GF-D8 (cell line): ENCODE results near the gene GDPD5.

Experiments
- DNase-seq: peaks from one replicate; lab custom pipeline; 2025; lab: John Stamatoyannopoulos, UW

GDPD5 gene

DNA sequence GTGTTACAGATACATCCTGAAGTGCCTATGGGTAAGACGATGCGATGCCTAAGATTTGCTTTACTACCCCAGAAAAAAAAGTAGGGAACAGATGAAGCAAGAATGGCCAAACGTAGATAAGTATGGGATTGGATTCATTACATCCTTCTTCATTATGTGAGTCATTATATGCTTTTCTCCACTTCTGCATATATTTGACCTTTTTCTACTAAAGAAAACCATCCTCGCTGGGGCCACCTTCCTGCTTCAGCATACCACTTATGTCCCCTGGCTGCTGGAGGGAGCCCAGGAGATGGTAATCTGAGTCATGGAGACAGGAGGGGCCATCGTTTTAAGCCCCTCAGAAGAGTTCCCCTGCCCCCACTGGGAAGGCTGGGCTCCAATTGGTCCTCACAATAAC lies 78.3 kb downstream of the GDPD5 start:
- no peak for DNase-seq

DNA sequence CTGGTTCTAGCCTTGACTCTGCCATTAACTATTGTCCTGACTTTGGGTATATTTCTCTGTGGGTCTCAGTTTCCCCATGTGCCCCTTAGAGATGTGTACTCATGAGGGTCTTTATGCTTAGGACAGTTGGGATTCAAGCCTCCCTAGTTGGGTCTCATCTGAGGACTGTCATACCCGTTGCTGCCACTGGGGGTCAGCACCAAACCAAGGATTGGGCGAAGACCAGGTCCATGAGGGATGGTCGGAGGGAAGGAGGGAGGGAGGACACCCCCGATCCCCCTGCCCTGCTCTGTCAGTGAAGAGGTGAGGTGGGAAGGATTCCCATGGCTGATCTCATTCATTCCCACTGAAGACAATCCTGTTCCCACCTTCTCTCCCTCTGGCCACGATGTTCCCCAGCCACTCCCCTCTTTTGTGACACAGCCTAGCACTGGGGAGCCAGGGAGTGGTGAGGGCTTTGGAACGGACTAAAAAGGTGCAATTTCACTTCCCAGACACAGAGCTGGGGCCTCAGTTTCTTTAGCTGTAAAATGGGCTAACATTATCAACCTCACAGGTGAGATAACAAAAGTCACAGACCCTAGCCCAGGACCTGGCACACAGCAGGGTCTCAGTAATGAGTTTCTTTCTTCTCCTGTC lies 80.3 kb downstream of the GDPD5 start:
- DNase-seq: no peak

DNA sequence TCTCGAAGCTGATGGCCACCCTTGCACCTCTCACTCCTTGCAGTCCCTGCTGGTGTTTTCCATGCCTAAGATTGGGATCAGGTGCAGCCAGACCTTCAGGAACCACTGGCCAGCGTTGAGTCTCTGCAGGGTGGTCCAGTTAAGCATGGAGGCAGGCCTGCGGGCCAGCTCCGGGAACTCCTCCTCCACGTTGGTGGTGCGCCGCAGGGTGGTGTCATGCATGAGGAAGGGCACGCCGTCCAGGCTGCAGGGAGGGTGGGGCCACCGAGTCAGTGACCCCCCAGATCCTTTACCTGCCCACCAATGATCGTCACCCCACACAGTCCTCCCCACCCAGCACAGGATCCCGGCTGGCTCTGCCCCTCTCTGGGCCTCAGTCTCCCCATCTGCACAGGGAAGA lies 82.7 kb downstream of the GDPD5 start:
- no peak for DNase-seq

DNA sequence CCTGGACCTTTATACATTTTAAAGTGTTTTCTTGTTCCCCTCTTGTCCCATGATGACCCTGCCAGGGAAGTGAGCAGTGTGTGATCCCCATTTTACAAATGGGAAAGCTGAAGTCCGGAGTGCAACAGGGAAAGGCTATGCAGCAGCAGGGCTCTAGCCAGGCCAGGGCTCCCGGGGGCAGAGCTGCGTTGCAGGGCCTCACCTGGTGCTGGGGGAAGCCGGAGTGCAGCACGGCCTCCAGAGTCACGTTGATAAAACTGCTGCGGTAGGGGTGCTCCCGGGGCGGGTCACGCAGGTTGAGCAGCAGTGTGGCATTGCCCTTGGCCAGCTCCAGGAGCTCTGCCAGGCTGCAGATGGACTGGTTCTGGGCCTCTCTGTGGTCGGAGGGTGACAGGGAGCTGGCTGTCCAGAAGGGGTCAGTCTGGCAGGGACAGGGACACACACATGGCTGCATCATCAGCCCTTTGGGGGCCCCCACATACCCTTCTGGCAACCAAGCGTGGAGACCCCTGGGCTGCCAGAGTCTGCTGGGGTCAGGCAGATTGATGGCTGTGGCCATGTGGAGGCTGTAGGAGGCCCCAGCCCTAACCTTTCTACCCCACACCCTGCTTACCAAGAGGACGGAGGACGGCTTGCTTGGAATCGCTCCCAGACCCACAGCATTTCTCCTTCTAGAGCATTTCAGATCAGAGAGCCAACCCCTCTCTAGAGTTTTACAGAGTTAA lies 83.4 kb downstream of the GDPD5 start:
- no peak for DNase-seq

DNA sequence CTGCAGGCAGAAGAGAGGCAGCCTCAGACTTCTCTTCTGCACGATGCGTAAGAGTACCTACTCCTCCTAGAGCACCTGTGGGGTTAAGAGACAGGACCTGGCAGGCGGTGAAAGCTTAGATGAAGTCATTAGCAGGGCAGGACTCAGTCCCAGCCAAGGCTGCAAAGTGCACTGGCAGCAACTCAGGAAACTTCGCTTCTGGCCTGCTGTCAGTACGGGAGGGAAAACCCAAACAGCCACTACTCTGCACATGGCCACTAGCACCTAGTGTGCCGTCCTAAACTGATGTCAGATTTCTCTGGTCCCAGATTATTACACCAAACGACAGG lies 84.0 kb downstream of the GDPD5 start:
- DNase-seq: no peak

DNA sequence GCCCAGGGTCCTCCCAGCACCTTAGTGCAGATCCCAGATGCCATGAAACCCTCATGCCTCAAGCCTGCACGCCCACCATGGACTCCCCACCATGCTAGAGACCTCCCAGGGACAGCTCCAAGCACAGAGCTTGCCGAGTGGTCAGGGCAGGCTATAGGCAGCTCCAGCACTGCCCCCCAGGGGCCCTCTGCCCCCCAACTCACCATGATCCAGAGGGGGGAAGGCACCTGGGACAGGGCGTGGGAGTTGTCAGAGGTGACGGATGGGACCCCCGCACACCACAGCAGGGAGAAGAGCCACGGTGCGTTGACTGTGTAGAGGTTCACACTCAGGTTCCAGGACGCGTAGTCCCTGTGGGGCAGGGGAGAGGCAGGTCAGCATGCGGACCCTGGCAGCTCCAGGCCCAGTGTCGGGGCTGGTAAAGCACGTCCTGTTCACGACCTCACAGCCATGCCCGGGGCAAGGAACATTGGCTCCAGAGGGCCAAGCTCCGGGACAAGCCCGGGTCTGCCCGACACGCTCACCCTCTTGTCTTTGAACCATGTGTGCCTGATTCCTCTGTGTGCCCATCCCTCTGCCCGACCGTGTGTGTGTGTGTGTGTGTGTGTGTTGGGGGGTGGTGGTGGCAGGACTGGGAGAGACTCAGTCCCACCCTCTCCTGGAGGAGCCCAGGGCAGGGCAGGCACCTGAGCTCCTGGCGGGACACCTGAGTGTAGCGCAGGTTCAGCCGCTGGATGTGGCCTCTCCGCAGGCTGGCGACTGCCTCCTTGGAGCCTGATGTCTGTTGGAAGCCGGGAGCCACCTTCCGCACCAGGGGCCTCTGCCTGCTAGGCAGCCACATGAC lies 84.6 kb downstream of the GDPD5 start:
- no peak for DNase-seq

DNA sequence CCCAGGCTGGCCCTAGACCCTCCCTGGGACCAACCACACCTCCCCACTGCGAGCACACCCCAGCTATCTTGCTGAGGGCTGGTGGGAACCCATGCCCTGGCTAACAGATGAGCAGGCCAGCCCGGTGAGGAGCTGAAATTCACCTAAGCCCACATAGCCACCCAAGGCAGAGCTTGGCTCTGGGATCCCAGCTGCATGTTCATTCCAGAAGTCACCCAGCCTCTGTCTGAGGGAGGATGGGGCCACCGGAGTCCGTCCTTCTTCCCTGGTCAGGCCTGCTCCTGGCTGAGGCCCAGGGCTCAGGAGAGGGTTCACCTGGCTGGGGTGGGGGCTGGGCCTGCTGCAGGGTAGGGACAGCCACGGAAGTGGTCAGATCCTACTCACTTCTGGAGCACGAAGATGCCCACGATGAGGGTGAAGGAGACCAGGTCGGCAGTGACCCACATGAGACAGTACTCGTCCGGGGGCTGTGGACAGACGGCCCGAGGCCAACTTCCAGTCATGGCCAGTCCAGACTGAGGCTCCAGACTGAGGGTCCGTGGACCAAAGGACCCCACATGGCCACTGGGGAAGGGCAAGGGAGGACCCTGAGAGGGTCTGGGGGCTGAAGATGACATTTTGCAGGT lies 86.1 kb downstream of the GDPD5 start:
- DNase-seq: no peak

DNA sequence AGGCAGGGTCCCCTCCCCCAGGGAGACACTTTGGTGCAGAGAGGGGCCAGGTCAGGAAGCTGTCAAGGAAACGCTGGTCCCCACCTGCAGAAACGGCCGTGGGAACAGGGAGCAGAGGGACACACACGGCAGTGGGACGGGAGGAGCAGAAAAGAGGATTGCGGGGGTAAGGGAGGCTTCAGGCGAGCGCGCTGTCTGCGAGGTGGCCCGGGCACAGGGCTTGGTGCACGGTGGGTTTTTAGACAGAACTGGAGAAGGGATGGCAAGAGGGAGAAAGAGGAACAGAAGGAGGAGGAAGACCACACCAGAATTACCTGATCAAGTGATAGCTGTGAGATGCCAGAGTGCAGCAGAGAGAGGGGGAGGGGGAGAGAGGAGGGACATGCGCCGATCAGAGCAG lies 86.7 kb downstream of the GDPD5 start:
- no peak for DNase-seq

DNA sequence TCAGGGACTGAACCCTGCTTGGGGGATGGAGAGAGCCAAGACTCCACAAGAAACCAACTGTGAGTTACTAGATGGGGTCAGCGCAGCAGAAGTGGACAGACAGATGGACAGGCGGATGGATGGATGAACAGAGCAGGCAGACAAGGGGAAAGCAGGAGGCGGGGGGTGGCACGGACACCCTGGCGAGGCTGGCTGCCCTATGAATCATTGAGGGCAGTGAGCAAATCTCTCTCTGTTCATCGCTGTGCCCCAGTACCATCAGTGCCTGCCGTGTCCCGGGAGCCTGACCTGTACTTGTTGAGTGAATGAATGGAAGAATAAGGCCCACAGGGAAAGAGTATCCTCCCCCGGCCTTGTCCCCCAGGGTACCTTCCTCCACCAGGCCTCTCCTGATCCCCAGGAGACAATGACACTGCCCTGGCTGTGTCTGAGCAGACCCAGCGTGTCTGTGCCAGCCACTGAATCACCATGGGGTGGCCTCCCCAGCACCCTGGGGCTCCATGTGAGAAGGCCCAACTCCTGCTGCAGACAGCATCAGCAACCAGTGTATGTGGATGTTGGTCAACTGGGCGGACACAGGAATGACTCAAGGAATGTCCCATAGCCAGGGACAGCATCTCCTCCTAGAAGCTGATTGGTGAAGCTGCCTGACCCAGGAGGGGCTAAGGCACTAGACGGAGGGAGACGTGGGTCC lies 87.6 kb downstream of the GDPD5 start:
- DNase-seq: no peak

DNA sequence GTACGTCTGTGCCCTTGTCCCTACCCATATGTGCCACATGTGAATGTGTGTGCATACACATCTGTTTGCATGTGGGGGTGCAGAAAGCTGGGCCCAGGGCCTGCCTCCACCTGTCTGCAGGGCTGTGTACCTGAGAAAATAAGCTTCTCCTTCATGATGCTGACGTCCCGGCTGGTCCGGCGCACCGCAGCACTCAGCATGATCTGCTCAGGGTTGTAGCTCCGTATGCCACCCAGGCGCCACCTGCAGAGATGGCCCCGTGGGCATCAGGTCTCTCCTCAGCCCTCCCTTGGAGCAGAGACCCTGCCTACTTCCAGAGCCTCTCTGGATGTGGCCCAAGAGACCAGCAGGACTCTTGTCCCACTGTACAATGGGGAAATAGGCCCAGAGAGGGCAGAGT lies 88.9 kb downstream of the GDPD5 start:
- DNase-seq: no peak

DNA sequence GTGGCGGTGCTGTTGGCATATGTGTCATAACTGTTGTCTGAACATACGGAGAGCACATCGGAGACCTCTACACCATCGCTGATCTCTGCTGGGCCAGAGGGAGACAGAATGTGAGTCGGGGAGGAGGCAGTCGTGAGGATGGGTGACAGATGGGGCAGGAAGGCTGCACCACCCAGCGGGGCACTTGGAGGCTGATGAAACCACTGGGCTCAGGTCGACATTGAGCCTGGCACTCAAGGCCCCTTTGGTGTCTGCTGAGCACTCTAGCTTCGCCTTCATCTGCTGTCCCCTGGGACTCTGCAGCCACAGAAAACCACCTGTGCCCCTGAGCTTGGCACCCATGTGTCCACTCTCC lies 90.2 kb downstream of the GDPD5 start:
- DNase-seq: no peak

DNA sequence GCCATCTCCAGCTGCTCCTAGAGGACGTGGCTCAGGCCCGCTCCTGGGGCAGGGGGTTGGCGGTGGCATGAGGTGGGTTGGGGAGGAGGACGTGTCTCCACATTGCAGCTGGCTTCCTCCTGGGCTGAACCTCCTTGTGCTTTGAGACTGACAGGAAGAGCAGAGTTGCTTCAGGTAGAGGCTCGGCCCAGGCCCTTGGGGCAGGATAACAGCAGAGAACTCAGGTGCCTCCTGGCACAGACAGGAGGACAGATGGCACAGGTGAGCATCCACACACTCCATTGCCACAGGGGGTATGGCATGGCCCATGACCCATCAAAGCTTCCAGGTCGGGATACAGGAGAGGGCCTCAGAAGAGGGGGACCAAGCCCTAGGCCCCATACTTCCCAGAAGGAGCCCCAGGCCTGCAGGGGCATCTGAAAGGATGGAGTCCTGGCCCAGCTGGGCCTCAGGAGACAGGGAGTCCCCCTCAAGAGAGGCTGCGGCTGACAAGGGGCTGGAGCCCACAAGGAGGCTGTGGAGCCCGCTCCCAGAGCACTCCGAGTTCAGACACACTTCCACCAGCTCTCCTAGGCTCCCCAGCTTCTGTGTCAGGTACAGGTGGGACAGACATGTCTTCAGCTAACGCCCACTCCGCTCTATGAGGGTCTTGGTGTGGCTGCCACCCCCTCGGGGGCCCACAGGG lies 90.7 kb downstream of the GDPD5 start:
- DNase-seq: no peak

DNA sequence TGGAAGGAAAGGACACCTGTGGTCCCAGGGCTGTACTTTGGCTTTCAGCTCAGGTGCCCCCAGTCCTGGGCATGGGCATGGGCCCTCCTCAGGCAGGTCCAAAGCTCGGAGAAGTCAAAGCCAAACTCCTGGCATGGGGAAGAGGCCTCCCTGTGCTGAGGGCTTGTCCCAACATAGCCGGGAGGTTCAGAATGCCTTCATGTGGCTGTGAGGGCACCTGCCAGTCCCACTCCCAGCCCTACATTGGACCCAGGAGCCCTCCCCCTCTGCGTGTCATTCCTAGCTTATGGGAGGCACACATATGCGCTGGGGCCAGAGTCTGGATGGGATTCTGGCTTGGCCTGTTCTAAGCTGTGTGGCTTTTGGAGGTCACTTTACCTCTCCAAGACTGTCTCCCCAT lies 91.7 kb downstream of the GDPD5 start:
- DNase-seq: no peak

DNA sequence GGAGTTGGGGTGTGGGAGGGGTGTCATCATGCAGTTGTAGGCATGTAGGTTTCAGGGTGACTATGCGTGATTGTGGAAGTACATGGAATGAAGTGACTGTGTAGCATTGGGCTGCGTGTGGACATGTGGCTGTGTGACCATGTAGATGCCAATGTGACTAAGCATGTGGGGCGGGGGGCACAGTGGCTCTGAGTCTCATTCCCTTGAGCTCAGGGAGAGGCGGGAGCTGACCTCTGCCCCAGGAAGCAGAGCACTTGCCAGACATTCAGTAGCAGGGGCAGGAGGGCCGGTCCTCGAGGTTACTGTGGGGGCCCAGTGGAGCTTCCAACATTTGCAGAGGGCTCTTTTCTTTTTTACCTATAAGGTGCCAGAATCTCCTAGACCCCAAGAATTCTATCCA lies 92.3 kb downstream of the GDPD5 start:
- no peak for DNase-seq

DNA sequence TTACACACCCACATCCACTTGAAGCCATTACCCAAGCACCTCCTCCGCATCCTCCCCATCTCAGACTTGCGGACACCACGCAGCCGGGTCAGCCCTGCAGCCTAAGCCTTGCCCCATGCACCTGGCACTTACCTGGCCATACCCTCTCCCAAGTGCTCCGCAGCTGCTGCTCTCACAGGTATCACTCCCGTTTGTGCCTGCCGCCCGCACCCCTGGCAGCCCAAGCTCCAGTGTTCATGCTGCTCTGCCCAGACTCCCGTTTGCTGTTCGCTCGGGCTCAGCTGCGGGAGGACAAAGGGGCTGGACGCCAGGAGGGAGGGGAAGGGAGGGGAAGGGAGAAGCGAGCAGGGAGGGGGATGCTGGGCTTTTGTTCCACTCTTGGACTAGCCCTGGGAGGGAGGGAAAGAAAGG lies 92.8 kb downstream of the GDPD5 start, which contains the start of gene KLHL35:
Gene KLHL35, minus strand, starts transcription at position 293 of the 411 bp plus-strand sequence. CDS start 2,574 bp downstream, outside the sequence.
- DNase-seq: no peak

DNA sequence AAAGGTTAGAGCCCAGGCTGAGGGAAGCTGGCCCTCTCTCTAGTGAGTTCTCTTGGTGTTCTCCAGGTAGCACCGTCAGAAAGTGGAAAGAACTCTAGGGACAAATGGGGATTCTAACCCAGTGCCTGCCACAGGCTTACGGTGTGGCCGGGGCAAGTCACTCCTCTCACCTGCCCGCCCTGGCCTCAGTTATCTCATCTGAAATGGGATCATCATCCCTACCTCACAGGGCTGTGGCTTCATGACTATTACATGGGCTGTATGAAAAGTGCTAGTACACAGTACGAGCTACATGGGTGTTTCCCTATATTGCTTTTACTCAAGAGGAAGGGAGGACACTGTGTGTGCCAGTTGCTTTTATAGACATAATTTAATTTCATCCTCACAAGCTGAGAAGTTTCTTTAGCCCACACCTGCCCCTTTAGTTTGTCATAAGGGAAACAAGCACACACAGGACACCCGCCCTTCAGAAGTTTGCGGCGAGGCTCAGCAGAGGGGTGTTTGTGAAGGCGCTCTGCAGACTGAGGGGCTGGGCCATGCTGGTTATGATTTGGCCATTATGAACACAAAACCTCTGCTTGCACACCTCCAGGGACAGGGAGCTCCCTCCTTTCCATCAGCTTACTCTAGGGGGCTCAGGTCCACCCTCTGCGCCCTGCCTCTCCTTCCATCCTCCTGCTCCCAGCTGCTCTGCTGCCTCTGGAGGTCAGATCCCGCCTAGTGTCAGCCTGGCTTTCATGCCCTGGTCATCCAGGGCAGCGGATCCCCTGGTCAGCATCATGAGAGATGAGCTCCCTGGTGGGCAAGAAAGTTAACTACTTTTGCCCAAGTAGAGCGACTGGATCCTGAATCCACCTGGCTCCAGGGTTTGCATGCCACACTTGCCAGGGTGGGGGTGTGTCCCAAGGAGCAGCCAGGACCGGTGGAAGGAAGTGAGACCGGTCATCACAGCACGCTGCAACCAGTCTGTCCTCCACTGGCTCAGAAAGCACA lies 93.9 kb downstream of the GDPD5 start:
- DNase-seq: no peak

DNA sequence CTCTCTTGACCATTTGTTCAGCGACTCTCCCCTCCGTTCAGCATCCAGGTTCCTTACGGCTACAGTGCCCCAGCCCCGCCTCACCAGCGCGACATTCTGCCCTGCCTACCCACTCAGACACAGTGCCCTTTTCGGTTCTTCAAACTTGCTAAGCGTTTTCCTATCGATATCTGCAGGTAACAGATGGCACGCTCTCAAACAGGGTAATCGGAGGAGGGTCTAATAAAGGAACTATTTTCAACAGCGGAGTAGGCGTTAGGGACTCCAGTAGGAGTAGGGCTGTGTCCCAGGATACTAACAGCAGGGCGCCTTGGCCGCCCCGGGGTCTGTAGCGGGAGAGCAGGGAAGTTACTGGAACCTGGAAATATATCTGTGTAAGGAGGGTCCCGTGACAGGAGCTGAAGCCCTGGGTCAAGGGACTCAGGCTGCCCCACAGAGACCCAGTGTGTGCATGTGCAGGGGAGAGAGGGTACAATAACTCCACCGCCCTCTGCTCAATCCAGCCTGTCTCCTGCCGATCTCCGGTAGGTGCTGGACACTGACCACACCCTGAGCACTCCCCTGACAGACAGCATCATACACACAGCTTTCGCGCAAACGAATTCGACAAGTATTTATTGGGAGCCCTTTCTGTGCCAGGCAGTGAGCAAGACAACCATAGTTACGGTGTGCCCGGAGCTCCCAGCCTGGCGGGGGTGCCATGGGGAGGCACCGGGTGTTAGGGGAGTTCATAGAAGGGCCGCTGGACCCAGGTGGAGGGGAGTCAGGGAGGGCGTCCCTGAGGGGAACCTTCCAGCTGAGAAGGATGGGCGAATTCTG lies 94.8 kb downstream of the GDPD5 start:
- no peak for DNase-seq

DNA sequence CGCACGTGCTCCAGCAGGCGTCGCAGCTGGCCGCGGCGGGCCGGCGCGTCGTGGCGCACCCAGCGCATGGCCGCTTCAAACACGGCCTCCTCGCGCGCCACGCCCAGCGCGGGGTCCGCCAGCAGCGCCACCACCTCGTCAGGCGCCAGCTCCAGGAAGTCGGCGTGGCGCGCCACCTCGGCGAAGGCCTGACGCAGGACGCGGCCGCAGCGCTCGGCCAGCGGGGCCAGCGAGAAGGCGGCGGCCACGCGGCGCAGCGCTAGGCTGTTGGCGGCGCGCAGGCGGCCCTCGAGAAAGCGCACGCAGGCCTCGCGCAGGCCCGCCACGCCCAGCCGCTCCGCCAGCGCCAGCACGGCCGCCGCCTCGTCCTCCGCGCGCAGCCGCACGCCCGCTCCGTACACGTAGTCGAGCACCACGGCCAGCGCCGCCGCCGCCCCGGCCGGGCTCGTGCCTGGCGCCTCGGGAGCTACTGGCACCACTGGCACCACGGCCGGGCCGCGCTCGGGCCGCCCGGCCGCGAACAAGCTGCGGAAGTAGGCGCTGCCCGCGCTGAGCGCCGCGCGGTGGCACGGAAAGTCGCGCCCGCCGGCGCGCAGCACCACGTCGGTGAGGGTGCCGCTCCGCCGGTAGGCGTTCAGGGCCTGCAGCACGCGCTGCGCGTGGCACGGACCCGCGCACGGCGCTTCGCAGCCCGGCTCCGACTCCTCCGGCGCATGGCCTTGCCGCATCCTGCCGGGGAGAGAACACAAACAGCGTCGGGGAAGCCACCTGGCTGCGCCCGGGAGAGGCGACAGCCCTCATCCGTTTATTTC lies 95.6 kb downstream of the GDPD5 start:
- peak; percentile 78 for DNase-seq

DNA sequence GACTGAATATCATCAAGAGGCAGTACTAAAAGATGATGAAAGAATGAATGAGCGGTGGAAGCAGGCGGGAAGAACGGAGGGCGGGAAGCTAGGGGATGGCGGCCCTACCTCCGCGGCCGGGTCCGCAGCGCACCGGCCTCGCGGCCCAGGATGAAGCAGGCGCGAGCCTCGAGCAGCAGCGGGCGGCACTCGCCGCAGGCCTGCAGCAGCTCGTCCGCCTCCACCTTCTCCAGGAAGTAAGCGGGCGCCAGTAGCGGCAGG lies 96.2 kb downstream of the GDPD5 start:
- no peak for DNase-seq
